ENCODE measurements around the gene NLGN2.

DNA sequence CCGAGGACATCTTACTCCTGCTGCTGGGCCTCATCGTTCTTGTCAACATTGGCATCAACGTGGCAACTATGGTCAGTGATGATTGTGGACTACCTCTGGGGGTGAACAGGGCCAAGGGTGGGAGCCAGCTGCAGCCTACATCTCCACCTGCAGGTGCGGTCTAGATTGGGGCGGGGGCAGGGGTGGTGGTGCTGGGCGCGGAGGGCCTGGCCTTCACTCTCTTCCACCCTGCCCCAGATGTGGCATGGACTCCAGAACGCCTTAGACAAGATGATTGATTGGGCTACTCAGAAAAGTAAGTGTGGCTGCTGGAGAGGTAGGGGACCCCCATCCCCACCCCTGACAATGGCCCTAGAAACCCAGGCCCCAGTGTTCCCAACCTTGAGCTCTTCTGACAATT is 18.1 kb downstream of the NLGN2 start:
- TF ChIP-seq, protein P1, sequence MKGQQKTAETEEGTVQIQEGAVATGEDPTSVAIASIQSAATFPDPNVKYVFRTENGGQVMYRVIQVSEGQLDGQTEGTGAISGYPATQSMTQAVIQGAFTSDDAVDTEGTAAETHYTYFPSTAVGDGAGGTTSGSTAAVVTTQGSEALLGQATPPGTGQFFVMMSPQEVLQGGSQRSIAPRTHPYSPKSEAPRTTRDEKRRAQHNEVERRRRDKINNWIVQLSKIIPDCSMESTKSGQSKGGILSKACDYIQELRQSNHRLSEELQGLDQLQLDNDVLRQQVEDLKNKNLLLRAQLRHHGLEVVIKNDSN (IDR thresholded peaks at IDR 0.05): no peak
- TF ChIP-seq EP300 (IDR thresholded peaks at IDR 0.05; ENCODE audit: borderline replicate concordance) (no peak), YY1 (IDR thresholded peaks at IDR 0.05; ENCODE audit: low read depth) (no peak), TAF1 (IDR thresholded peaks at IDR 0.05; ENCODE audit: low read depth) (no peak)
- TF ChIP-seq, protein P2, sequence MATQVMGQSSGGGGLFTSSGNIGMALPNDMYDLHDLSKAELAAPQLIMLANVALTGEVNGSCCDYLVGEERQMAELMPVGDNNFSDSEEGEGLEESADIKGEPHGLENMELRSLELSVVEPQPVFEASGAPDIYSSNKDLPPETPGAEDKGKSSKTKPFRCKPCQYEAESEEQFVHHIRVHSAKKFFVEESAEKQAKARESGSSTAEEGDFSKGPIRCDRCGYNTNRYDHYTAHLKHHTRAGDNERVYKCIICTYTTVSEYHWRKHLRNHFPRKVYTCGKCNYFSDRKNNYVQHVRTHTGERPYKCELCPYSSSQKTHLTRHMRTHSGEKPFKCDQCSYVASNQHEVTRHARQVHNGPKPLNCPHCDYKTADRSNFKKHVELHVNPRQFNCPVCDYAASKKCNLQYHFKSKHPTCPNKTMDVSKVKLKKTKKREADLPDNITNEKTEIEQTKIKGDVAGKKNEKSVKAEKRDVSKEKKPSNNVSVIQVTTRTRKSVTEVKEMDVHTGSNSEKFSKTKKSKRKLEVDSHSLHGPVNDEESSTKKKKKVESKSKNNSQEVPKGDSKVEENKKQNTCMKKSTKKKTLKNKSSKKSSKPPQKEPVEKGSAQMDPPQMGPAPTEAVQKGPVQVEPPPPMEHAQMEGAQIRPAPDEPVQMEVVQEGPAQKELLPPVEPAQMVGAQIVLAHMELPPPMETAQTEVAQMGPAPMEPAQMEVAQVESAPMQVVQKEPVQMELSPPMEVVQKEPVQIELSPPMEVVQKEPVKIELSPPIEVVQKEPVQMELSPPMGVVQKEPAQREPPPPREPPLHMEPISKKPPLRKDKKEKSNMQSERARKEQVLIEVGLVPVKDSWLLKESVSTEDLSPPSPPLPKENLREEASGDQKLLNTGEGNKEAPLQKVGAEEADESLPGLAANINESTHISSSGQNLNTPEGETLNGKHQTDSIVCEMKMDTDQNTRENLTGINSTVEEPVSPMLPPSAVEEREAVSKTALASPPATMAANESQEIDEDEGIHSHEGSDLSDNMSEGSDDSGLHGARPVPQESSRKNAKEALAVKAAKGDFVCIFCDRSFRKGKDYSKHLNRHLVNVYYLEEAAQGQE (IDR thresholded peaks at IDR 0.05; ENCODE audit: low read depth): no peak
